Thyroid gland (tissue), 4 donors: ENCODE results near the gene HOXA2. TPM values are rescaled to one million over a fixed set of nuclear protein-coding genes. Genes with fewer than 3 reads are reported as not detected.

Experiments used
- DNase-seq, 2 donors: peaks; one replicate each; pipeline ENCODE4 v3.0.0-alpha.2; 2019
- H3K27ac ChIP-seq, 3 donors: fragments of 200-600 bp; sonication (generic); 1 replicate in 2 of 3; 2 replicates in 1 of 3; pipeline ENCODE4 v1.5.1; 2016 to 2019; ENCODE audit warnings: mild to moderate bottlenecking in 1 of 3, moderate library complexity in 1 of 3
- H3K27me3 ChIP-seq: fragments of 200-600 bp; sonication (generic); one replicate; pipeline ENCODE4 v1.5.1; 2019
- H3K36me3 ChIP-seq, 2 donors: fragments of 200-600 bp; sonication (generic); one replicate each; pipeline ENCODE4 v1.5.1; 2016 to 2019
- H3K4me1 ChIP-seq, 2 donors: fragments of 200-600 bp; sonication (generic); one replicate each; pipeline ENCODE4 v1.5.1; 2017 to 2019
- H3K4me3 ChIP-seq, 3 donors: fragments of 200-600 bp; sonication (generic); replicated peaks in 1 of 3; 1 replicate in 2 of 3; 2 replicates in 1 of 3; pipeline ENCODE4 v1.5.1; 2016; ENCODE audit warnings: mild to moderate bottlenecking in 1 of 3
- H3K9me3 ChIP-seq: fragments of 200-600 bp; sonication (generic); one replicate; pipeline ENCODE4 v1.5.1; 2017
- CTCF ChIP-seq, 6 experiments: fragments of 200-600 bp in 3 of 6; fragments of 450-650 bp in 3 of 6; sonication (generic) in 3 of 6; IDR thresholded peaks; one replicate each; pipeline ENCODE4 v1.5.1; 2016 to 2019; ENCODE audit warnings: antibody characterized with exemption in 6 of 6, mild to moderate bottlenecking in 2 of 6, inconsistent platforms in 1 of 6, moderate library complexity in 1 of 6
- POLR2A ChIP-seq, 2 donors: fragments of 450-650 bp; IDR thresholded peaks; one replicate each; pipeline ENCODE4 v1.6.1; 2017; ENCODE audit warnings: antibody characterized with exemption in 2 of 2, mild to moderate bottlenecking in 2 of 2, moderate library complexity in 1 of 2
- WGBS, 2 donors: methylation state at CpG; one replicate each; pipeline ENCODE4 v1.1.5; 2017; 5-methylcytosine and 5-hydroxymethylcytosine counted together
- intact Hi-C: fragments of 100-400 bp; cut with DNase I; formaldehyde crosslinking; loops from one replicate; pipeline ENCODE4 v1.15.1; 2023
- total RNA-seq, 4 donors: library from RNA; depleted of rRNA; stranded (reverse); fragments of >200 nt; gene quantifications; one replicate each; pipeline ENCODE4 v1.2.3, GENCODE V29; 2016

Gene HOXA2
- total RNA-seq, 4 donors from 2014 or later: 0.73 to 2.7 (median 1.7) TPM

- Histone ChIP-seq H3K27ac (peak overlapping the region; percentile 36 to 86 (median 52)), H3K4me3 (no peak overlapping the region), H3K9me3 (no peaks in the 10 kb centered on the region), H3K4me1 (peaks cover 0 to 11% of the 10 kb centered on the region in 2 donors), H3K36me3 (no peaks in the 10 kb centered on the region), H3K27me3 (peaks cover 42% of the 10 kb centered on the region)
- TF ChIP-seq POLR2A (IDR thresholded peaks at IDR 0.05) (no peak), CTCF (IDR thresholded peaks at IDR 0.05) (no peak)
- intact Hi-C loops: no loop called here
- WGBS, 2 donors: 12 to 33% methylated on average over 46 to 57 of the region's 66 CpGs
- DNase-seq: no peak
Measured at GRCh38 chr7:27110186-27111031, 7.9 kb upstream of the HOXA2 start.

DNA sequence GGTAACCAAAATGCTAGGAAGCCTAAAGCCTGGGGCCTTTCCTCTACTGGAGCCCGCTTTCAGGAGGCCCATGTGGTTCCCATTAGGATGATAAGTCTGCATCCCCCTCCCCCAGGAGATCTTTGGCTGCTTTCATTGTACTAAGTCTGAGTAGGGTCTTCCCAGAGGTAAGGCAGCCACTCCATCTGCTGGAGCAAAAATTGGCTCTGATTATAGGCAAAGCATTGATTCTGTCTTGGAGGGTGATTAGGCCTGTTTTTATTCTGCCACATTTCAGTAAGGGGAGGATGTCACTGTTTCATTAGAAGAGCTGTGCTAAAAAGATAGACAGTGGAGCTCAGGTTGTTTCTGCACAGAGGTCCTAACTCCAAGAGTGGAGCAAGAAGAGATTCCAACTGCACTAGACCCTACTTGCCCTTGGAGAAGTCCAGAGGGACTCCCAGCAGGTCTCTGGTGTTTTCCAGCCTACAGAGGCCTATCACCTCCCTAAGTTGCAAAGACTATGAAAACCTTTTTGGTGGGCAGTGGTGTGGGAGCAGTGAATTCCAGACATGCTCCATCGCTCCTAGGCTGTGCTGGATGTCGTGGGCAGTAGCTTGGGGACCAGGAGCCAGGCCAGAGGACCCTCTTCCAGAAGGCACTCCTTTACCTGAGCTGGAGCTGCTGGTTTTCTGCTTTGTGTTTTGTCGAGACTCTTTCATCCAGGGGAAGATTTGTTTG, 7.1 kb upstream of the HOXA2 start:
- 77 to 79% methylated on average over 4 of the region's 4 CpGs for WGBS, 2 donors

GRCh38 chr7:27108390-27109127, 6.1 kb upstream of the HOXA2 start:
- intact Hi-C loops: no loop called here
- no peak for TF ChIP-seq CTCF (IDR thresholded peaks at IDR 0.05)
- peak in 1 of 2 donors; percentile 50 for TF ChIP-seq POLR2A (IDR thresholded peaks at IDR 0.05)
- Histone ChIP-seq H3K36me3 (no peaks in the 10 kb centered on the region), H3K27me3 (peaks cover 33% of the 10 kb centered on the region), H3K4me3 (peak overlapping the region in 1 of 3 donors; percentile 19), H3K9me3 (no peaks in the 10 kb centered on the region), H3K4me1 (peaks cover 0 to 11% of the 10 kb centered on the region in 2 donors), H3K27ac (peak overlapping the region; percentile 76 to 93 (median 82))
- no peak for DNase-seq
- WGBS, 2 donors: 9 to 26% methylated on average over 35 to 40 of the region's 41 CpGs

More for the DNA sequence above, 7.1 kb upstream of the HOXA2 start:
- H3K4me3 ChIP-seq: no peak overlapping the region
- intact Hi-C loops: no loop called here
- no peak for TF ChIP-seq CTCF (IDR thresholded peaks at IDR 0.05)
- no peak for TF ChIP-seq POLR2A (IDR thresholded peaks at IDR 0.05)
- peaks cover 0 to 11% of the 10 kb centered on the region in 2 donors for H3K4me1 ChIP-seq
- peak overlapping the region in 2 of 3 donors; percentile 82 to 93 for H3K27ac ChIP-seq
- no peaks in the 10 kb centered on the region for H3K36me3 ChIP-seq
- H3K9me3 ChIP-seq: no peaks in the 10 kb centered on the region
- H3K27me3 ChIP-seq: peaks cover 37% of the 10 kb centered on the region
- no peak for DNase-seq

- WGBS, 2 donors: 12 to 24% methylated on average over 27 to 29 of the region's 47 CpGs
- peaks cover 0 to 11% of the 10 kb centered on the region in 2 donors for H3K4me1 ChIP-seq
Measured at GRCh38 chr7:27107391-27108381, 5.2 kb upstream of the HOXA2 start.

More at GRCh38 chr7:27107391-27108381, 5.2 kb upstream of the HOXA2 start:
- Histone ChIP-seq H3K4me3 (peak overlapping the region in 1 of 3 donors; percentile 19), H3K27ac (peak overlapping the region; percentile 76 to 93 (median 82)), H3K9me3 (no peaks in the 10 kb centered on the region), H3K27me3 (peaks cover 38% of the 10 kb centered on the region), H3K36me3 (no peaks in the 10 kb centered on the region)
- intact Hi-C loops: no loop called here
- TF ChIP-seq CTCF (IDR thresholded peaks at IDR 0.05) (no peak), POLR2A (IDR thresholded peaks at IDR 0.05) (no peak)
- DNase-seq: no peak
